ENCODE measurements around the gene PDSS2.
"Not testable (repeated sequence)": the region's sequence is repeated elsewhere in the genome, so short reads cannot be mapped to it uniquely, and the experiment has no call there.

The PDSS2 gene

DNA sequence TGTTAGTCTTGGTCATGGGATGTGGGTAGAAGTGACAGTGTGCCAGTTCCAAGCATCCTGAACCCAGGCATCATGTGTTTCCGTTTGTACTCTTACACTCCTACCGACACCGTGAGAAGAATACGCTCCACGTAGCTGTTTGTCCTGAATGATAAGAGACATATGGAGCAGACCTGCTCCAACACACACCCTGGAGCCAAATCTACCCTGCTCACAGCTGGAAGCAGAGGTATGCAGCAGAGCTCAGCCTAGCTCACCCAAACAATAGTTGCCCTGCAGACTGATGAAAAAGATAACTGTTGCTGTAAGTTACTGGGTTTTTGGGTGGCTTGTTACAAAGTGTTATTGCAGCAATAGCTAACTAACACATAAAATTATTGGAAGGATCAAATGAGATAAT is 14.3 kb upstream of the PDSS2 start:
- no peak for DNase-seq

DNA sequence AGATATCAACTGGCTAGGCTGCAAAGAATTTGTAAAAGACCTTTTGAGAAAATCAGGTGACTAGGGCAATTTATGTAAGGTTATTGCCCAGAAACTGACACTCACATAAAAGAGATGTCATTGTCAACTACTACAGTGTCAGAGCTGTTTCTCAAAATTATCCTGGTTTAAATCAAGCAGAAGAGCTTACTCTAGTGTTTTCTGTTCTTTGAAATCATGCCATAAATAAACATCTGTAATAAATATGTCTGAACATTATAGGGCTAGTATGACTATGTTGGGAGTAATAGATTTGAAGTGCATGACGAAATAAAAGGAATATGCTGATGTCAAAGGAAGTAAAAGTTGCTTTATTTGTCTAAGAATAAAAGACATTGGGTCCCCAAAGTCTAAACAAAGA is 11.0 kb upstream of the PDSS2 start:
- no peak for DNase-seq

DNA sequence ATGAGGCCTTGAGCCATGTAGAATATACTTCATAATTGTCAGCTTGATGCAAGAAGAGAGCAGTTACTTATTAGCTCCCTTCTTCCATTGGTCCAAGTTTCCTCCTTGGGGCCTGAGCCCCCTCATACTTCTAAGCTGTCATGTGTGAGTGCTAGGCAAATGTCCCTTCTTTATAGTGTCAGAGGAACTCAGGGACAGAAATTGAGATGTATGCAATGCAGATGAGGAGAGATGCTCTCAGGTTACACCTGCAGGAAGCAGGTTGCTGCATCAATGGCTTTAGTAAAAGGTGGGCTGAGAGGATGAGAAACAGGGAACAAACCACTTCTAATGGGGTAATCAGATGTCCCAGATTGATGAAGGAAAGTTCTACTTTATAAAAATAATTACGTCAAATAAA is 6.7 kb upstream of the PDSS2 start:
- no peak for DNase-seq

- peak; percentile 48 for DNase-seq
These were observed 793 bp upstream of the PDSS2 start for GRCh38 chr6:107460083-107460631.

GRCh38 chr6:107458672-107459282 is 587 bp downstream of the PDSS2 start:
- no peak for DNase-seq

GRCh38 chr6:107448776-107449175 is 10.6 kb downstream of the PDSS2 start:
- DNase-seq, result no peak

DNA sequence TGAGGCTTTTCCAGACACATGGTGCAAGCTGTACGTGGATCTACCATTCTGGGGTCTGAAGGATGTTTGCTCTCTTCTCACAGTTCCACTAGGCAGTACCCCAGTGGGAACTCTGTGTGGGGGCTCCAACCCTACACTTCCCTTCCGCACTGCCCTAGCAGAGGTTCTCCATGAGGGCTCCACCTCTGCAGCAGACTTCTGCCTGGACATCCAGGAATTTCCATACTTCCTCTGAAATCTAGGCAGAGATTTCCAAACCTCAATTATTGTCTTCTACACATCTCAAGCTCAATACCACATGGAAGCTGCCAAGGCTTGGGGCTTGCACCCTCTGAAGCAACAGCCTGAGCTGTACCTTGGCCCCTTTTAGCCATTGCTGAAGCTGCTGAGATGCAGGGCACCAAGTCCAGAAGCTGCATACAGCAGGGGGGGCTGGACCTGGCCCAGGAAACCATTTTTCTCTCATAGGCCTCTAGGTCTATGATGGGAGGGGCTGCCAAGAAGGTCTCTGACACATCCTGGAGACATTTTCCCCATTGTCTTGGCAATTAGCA is 11.6 kb downstream of the PDSS2 start:
- DNase-seq, result no peak

DNA sequence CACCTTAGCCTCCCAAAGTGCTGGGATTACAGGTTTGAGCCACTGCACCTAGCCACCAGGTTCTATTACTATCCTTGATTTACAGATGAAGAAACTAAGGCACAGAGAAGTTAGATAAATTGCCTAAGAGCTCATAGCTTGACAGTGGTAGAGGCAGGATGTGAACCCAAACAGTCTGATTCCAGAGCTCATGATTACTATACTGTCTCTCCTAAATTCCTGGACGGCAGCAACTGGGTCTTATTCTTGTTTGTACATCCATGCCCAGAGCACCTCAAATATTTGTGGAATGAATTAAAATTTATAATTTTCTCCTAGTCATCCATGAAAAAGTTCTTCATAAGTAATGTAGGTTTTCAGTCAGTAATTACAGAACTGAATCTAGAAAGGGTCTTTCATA is 15.1 kb downstream of the PDSS2 start:
- no peak for DNase-seq

DNA sequence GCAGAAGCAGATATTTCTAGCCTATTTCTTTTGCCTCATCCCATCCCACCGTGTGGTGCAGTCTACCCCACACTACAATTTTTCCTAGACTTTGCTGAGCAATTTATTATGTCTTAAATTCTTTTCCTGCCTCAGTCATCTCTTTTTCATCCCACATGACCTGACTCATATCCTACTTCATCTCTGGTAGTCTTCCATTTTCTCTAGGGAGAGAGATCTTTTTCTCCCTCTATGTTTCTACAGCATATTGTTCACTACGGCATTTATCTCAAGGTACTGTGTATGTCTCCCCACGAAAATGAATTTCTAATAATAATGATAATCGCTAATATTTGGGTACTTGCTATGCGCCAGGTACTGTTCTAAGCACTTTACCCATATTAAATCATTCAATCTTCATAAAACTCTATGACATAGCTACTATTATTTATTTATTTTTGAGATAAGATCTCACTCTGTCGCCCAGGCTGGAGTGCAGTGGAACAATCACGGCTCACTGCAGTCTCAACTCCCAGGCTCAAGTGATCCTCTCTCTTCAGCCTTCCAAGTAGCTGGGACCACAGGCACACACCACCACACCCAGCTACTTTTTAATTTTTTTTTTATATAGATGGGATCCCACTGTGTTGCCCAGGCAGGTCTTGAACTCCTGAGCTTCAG is 15.6 kb downstream of the PDSS2 start:
- DNase-seq, result no peak

GRCh38 chr6:107442938-107443607 is 16.3 kb downstream of the PDSS2 start:
- no peak for DNase-seq

DNA sequence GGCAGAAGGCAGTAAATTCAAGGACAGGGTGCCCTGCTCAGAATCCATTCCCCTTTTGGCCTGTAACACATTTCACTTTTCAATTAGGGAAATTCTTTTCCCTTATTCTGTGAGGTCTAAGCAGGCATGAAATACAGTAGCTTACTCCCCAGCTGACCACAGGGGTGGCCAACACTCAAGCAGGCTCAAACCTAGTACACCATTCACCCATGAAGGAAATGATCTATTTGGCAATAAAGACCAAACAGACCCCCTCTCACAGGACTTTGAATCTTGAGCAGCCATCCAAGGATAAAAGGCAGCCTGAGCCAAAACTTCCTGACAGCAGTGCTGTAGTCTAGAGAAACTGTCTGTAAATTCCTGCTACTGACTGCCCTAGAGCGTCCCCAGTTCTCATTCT is 17.7 kb downstream of the PDSS2 start:
- no peak for DNase-seq

DNA sequence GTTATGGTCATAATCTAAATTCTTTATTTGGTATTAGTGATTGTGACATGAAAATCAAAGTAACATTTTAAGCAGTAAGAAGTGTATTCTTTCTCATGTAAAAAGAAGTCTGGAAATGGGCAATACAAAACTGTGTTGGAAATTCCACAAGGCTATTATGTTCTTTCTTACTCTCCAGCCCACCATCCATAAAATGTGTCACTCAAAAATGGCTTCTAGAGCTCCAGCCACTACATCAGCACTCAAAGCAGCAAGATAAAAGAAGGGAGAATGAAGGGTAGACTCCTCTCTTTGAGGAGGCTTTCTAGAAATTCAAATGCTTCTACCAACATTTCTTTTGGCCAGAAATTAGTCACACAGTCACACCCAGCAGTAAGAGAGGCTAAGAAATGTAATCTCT is 18.4 kb downstream of the PDSS2 start:
- no peak for DNase-seq

GRCh38 chr6:107439406-107439805 is 20.0 kb downstream of the PDSS2 start:
- DNase-seq, result no peak

DNA sequence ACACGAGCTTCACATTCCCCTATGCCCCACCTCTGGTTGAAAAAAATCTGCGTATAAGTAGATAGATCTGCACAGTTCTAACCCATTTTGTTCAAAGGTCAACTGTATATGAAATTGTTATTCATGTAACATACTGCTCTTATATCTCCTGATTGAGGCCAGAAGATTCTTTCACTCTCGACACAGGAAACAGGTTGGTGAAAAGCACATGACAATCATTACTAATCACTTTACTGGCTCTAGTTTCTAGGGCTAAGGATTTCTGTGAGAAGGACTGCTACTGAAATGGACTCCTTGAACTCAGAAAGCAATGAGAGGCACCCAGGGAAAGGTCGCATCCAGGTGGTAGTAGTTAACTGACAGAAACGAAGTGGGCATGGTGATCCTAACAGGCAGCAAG is 21.7 kb downstream of the PDSS2 start:
- DNase-seq, result no peak

GRCh38 chr6:107436881-107437280 is 22.5 kb downstream of the PDSS2 start:
- DNase-seq, result no peak

DNA sequence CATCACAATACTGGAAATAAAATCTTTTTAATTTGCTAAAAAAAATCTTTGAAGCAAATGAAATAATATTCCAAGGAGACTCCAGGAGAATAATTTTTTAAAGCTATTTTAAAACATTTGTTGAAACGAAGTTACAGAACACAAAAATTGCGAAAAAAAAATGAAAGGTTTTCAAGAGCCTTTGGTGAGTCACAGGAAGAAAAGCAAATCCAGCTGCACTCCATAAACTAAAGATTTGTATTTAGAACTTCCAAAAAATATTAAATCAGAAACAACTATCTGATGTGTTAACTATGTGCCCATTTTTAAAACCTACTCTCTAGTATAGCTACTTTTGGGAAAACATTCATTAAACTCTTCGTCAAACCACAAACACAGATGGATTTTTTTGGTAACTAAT is 23.6 kb downstream of the PDSS2 start:
- no peak for DNase-seq

- no peak for DNase-seq
These were observed 24.6 kb downstream of the PDSS2 start for GRCh38 chr6:107434812-107435211.

GRCh38 chr6:107425951-107426350 is 33.4 kb downstream of the PDSS2 start:
- not testable (repeated sequence) for DNase-seq

DNA sequence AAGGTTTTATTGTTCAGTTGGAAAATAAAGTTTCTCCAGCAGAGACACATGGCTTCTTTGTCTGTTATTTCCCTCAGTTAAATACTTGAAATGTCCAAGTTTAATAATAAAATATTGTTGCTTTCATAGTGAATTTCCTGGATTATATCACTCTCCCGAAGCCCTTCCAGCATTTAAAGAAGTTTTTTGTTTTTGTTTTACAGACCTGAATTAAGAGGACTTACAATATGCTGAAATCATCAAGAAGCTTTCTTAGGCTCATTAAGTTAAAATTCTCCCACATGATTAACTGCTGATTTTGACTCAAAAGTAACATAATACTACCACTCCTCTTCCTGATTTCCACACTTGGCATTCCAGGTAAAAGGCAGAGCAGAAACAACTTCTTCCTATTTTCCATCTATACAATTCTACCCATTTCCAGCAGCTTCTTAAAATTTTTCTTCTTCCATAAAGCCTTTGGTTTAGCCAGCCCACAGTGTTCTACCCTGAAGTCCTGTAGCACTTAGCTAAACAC is 35.8 kb downstream of the PDSS2 start:
- DNase-seq, result no peak

DNA sequence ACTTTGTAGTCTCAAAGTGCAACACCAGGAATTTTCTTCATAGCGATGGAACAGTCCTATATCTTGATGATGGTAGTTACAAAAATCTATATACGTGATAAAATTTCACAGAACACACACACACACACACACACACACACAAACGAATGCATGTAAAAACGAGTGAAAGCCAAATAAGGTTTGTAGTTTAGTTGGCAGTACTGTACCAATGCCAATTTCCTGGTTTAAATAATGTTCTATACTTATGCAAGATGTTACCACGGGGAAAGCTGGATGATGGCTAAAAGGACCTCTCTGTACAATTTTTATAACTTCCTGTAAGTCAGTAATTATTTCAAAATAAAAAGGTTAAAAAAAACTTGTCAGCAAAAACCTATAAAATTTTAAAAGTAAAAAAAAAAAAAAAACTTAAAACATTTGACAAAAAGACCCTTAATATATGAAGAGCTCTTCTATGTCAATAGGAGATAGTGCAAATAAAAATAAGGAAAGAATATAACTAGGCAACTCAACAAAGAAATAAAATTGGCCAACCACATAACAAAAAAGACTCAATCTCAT is 37.6 kb downstream of the PDSS2 start:
- no peak for DNase-seq

DNA sequence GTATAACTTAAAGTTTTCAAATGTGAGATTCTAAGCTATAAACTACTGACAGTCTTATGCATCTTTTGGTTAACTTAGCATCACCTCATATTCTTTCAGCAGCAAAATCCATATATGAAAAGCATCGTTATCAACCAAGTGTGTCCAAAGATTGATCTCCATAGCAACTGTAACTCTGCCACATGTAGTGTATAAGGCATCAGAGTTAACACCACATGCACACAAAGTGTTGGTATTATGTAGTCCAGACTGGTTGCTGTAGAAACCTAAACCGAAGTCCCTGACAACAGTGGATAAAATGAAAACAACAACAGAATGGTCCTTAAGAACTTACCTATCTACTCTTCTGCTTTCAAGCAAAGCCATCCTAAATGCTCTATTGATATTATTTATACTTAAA is 39.6 kb downstream of the PDSS2 start:
- no peak for DNase-seq

- DNase-seq, result no peak
These were observed 41.2 kb downstream of the PDSS2 start for GRCh38 chr6:107418118-107418517.

GRCh38 chr6:107416145-107416544 is 43.2 kb downstream of the PDSS2 start:
- DNase-seq, result no peak
